ENCODE data around the gene SIGLEC7.

- TF ChIP-seq POLR2A (IDR thresholded peaks at IDR 0.05; ENCODE audit: extremely low read depth, insufficient read length) (no peak), CTCF (IDR thresholded peaks at IDR 0.05; ENCODE audit: low read depth, low read length) (no peak)
These were observed 49.0 kb upstream of the SIGLEC7 start for GRCh38 chr19:51093101-51093500.

Data from NB4 (cell line).